WTC11 (cell line): Measurements from ENCODE around the gene TBL1X. TPM values are rescaled to one million over a fixed set of nuclear protein-coding genes. Genes with fewer than 3 reads are reported as not detected.

Experiments
- ATAC-seq: fragments of 200-7000 bp; cut with Tn5 transposase; 2 replicates; pipeline ENCODE4 v1.10.0; 2021; ENCODE audit warnings: mild to moderate bottlenecking, moderate library complexity
- CTCF ChIA-PET: fragments of 300-600 bp; sonication (Branson Sonifier 250); formaldehyde crosslinking; loops from one replicate; lab custom pipeline; 2021; ENCODE audit warnings: antibody characterized with exemption; lab: Charles Lee
- POLR2A ChIA-PET: fragments of 350-600 bp; sonication (Branson Sonifier 250); formaldehyde crosslinking; loops from one replicate; lab custom pipeline; 2021; ENCODE audit warnings: antibody characterized with exemption; lab: Charles Lee
- DNase-seq: peaks from one replicate; pipeline ENCODE4 v3.0.0; 2021; ENCODE audit warnings: low spot score
- H3K27ac Mint-ChIP-seq: 2 replicates; pipeline ENCODE4 v1.8.0; 2021; ENCODE audit warnings: mixed read lengths
- H3K27me3 Mint-ChIP-seq: 2 replicates; pipeline ENCODE4 v1.8.0; 2021; ENCODE audit warnings: low read depth, mild to moderate bottlenecking, moderate library complexity, mixed read lengths
- H3K36me3 Mint-ChIP-seq: 2 replicates; pipeline ENCODE4 v1.8.0; 2021; ENCODE audit warnings: mixed read lengths
- H3K4me1 Mint-ChIP-seq: 2 replicates; pipeline ENCODE4 v1.8.0; 2022; ENCODE audit warnings: mixed read lengths
- H3K4me3 Mint-ChIP-seq: 2 replicates; pipeline ENCODE4 v1.8.0; 2021; ENCODE audit warnings: mild to moderate bottlenecking, moderate library complexity, mixed read lengths
- H3K9me3 Mint-ChIP-seq: 2 replicates; pipeline ENCODE4 v1.8.0; 2021; ENCODE audit warnings: mixed read lengths
- CREB1 ChIP-seq: sonication (generic); formaldehyde crosslinking; IDR thresholded peaks from 2 replicates; pipeline ENCODE4 v1.8.0; 2023; ENCODE audit warnings: mild to moderate bottlenecking, missing genetic modification reagents
- CREM ChIP-seq: sonication (generic); formaldehyde crosslinking; IDR thresholded peaks from 2 replicates; pipeline ENCODE4 v1.8.1; 2022; ENCODE audit warnings: mild to moderate bottlenecking, missing genetic modification reagents, moderate library complexity
- ELF4 ChIP-seq: sonication (generic); formaldehyde crosslinking; IDR thresholded peaks from 2 replicates; pipeline ENCODE4 v1.8.1; 2022; ENCODE audit warnings: low read depth, mild to moderate bottlenecking, moderate library complexity, missing genetic modification reagents
- GABPB1 ChIP-seq: sonication (generic); formaldehyde crosslinking; IDR thresholded peaks from 2 replicates; pipeline ENCODE4 v1.8.1; 2023; ENCODE audit warnings: mild to moderate bottlenecking, missing genetic modification reagents
- HMGA2 ChIP-seq: fragments of 250-450 bp; sonication (Bioruptor Pico); IDR thresholded peaks from 2 replicates; pipeline ENCODE4 v1.4.0; 2021; ENCODE audit warnings: mild to moderate bottlenecking, moderate library complexity
- NFE2L1 ChIP-seq: sonication (generic); formaldehyde crosslinking; IDR thresholded peaks from 2 replicates; pipeline ENCODE4 v1.8.1; 2023; ENCODE audit warnings: missing genetic modification reagents
- NR3C1 ChIP-seq: sonication (generic); formaldehyde crosslinking; conservative IDR thresholded peaks from 2 replicates; pipeline ENCODE4 v1.8.1; 2023; ENCODE audit warnings: low read depth, mild to moderate bottlenecking, missing genetic modification reagents
- RORB ChIP-seq: fragments of 250-450 bp; sonication (Bioruptor Pico); IDR thresholded peaks from 2 replicates; pipeline ENCODE4 v1.9.0; 2021; ENCODE audit warnings: mild to moderate bottlenecking
- TCF7 ChIP-seq: sonication (generic); formaldehyde crosslinking; IDR thresholded peaks from 2 replicates; pipeline ENCODE4 v1.8.0; 2022; ENCODE audit warnings: mild to moderate bottlenecking, low read depth, missing genetic modification reagents, moderate library complexity
- ZBTB21 ChIP-seq: sonication (generic); formaldehyde crosslinking; IDR thresholded peaks from 2 replicates; pipeline ENCODE4 v1.8.1; 2023; ENCODE audit warnings: mild to moderate bottlenecking, missing genetic modification reagents, borderline replicate concordance
- ZNF121 ChIP-seq: sonication (generic); formaldehyde crosslinking; IDR thresholded peaks from 2 replicates; pipeline ENCODE4 v1.8.0; 2023; ENCODE audit warnings: missing genetic modification reagents
- total RNA-seq: library from RNA; stranded (reverse); gene quantifications from 3 replicates; pipeline ENCODE4 v1.2.3, GENCODE V29; 2021
- TF ChIP-seq, protein P1 (sequence below): sonication (generic); formaldehyde crosslinking; IDR thresholded peaks from 2 replicates; pipeline ENCODE4 v1.8.1; 2023; ENCODE audit warnings: mild to moderate bottlenecking, missing genetic modification reagents
- TF ChIP-seq, protein P2 (sequence below): sonication (generic); formaldehyde crosslinking; IDR thresholded peaks from 2 replicates; pipeline ENCODE4 v1.8.1; 2023; ENCODE audit warnings: mild to moderate bottlenecking, missing genetic modification reagents
- TF ChIP-seq, protein P3 (sequence below): fragments of 250-450 bp; sonication (Bioruptor Pico); conservative IDR thresholded peaks from 2 replicates; pipeline ENCODE4 v1.9.0; 2021; ENCODE audit warnings: mild to moderate bottlenecking
- TF ChIP-seq, protein P4 (sequence below): sonication (generic); formaldehyde crosslinking; IDR thresholded peaks from 2 replicates; pipeline ENCODE4 v1.8.0; 2022; ENCODE audit warnings: mild to moderate bottlenecking, missing genetic modification reagents
- TF ChIP-seq, protein P5 (sequence below): fragments of 200-600 bp; IDR thresholded peaks from 2 replicates; pipeline ENCODE4 v1.8.0; 2022; ENCODE audit warnings: antibody characterized with exemption
- TF ChIP-seq, protein P6 (sequence below): sonication (generic); formaldehyde crosslinking; IDR thresholded peaks from 2 replicates; pipeline ENCODE4 v1.8.0; 2023; ENCODE audit warnings: mild to moderate bottlenecking, missing genetic modification reagents

TBL1X gene
- total RNA-seq, 1 experiment from 2014 or later = 27.7 TPM

DNA sequence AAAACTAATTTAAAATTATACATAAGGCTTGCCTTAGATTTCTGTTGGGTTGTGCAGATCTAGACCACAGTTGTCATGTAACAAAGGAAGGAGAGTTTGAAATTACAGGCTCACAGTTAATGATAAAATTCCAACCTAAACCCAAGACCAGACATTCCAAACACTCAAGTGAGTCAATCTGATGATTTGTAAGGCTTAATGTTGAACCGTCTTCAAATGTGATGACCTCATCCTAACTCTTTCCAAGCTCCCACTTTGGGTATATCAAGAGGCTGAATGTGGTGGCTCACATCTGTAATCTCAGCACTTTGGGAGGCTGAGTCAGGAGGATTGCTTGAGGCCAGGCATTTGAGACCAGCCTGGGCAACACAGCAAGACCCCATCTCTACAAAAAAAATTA lies 149.2 kb downstream of the TBL1X start:
- ATAC-seq = no peak
- Mint-ChIP-seq H3K4me1 (peaks cover 31% of the 10 kb centered on the region), H3K36me3 (no peaks in the 10 kb centered on the region), H3K4me3 (no peak overlapping the region), H3K9me3 (no peaks in the 10 kb centered on the region), H3K27me3 (no peaks in the 10 kb centered on the region), H3K27ac (no peak overlapping the region)
- peak; percentile 27; the same call in 1 of the 2 replicates for TF ChIP-seq ZNF121 (CRISPR knock-in tag)
- TF ChIP-seq, protein P1, sequence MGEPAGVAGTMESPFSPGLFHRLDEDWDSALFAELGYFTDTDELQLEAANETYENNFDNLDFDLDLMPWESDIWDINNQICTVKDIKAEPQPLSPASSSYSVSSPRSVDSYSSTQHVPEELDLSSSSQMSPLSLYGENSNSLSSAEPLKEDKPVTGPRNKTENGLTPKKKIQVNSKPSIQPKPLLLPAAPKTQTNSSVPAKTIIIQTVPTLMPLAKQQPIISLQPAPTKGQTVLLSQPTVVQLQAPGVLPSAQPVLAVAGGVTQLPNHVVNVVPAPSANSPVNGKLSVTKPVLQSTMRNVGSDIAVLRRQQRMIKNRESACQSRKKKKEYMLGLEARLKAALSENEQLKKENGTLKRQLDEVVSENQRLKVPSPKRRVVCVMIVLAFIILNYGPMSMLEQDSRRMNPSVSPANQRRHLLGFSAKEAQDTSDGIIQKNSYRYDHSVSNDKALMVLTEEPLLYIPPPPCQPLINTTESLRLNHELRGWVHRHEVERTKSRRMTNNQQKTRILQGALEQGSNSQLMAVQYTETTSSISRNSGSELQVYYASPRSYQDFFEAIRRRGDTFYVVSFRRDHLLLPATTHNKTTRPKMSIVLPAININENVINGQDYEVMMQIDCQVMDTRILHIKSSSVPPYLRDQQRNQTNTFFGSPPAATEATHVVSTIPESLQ (CRISPR knock-in tag) = no peak
- CTCF ChIA-PET = no interaction called here
- POLR2A ChIA-PET = no interaction called here
- DNase-seq = no peak

DNA sequence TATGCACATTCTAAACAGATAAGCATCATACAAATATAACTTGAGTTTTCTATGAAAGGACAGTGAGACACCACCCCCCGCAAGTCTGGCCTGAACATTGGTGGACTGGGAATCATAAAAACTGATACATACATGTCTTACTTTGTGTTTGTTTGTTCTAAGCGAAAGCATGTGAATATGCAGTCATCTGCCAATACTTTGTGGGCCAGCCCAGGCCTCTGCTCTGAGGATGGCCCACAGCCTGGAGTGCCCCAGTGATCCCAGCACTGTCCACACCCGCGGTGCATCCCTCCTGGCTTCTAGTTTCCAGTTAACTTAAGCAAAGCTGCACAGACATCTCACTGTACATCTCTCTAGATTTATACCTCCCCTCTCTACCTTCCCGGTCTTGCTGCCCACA lies 154.3 kb downstream of the TBL1X start:
- no peak overlapping the region for H3K4me3 Mint-ChIP-seq
- no peaks in the 10 kb centered on the region for H3K9me3 Mint-ChIP-seq
- POLR2A ChIA-PET = no interaction called here
- no peaks in the 10 kb centered on the region for H3K36me3 Mint-ChIP-seq
- TF ChIP-seq, protein P2, sequence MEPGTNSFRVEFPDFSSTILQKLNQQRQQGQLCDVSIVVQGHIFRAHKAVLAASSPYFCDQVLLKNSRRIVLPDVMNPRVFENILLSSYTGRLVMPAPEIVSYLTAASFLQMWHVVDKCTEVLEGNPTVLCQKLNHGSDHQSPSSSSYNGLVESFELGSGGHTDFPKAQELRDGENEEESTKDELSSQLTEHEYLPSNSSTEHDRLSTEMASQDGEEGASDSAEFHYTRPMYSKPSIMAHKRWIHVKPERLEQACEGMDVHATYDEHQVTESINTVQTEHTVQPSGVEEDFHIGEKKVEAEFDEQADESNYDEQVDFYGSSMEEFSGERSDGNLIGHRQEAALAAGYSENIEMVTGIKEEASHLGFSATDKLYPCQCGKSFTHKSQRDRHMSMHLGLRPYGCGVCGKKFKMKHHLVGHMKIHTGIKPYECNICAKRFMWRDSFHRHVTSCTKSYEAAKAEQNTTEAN (CRISPR knock-in tag) = no peak
- TF ChIP-seq NFE2L1 (CRISPR knock-in tag) = no peak
- no peak for TF ChIP-seq HMGA2
- TF ChIP-seq ELF4 (CRISPR knock-in tag) = no peak
- no peak for TF ChIP-seq ZBTB21 (CRISPR knock-in tag)
- TF ChIP-seq, protein P3, sequence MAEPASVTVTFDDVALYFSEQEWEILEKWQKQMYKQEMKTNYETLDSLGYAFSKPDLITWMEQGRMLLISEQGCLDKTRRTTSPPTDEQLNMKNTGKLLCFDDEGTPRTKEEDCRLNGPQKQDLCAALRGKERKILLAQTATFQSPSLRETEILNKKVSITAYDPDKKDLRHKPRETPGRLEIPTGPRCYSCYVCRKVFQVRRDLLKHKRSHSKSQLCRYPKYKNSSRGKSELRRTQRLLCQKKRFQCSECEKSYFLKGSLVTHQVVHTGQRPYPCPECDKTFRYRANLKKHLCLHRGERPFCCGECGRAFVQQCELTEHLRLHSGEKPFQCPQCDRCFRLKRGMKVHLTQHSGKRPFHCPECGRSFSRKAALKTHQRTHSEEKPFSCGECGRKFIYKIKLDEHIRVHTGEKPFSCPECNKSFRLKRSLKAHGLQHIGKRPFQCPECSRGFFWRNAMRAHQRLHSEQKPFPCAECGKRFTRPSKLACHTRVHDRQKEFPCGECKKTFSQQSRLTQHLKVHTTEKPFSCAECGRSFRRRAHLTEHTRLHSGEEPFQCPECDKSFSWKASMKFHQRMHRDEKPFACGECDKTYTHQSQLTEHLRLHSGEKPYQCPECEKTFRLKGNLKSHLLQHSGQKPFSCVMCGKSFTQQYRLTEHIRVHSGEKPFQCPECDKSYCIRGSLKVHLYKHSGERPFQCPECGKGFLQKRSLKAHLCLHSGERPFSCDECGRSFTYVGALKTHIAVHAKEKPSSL = no peak
- TF ChIP-seq TCF7 (CRISPR knock-in tag) = no peak
- TF ChIP-seq CREB1 (CRISPR knock-in tag) = no peak
- TF ChIP-seq RORB (CRISPR knock-in tag) = no peak
- TF ChIP-seq NR3C1 = no peak
- TF ChIP-seq, protein P4, sequence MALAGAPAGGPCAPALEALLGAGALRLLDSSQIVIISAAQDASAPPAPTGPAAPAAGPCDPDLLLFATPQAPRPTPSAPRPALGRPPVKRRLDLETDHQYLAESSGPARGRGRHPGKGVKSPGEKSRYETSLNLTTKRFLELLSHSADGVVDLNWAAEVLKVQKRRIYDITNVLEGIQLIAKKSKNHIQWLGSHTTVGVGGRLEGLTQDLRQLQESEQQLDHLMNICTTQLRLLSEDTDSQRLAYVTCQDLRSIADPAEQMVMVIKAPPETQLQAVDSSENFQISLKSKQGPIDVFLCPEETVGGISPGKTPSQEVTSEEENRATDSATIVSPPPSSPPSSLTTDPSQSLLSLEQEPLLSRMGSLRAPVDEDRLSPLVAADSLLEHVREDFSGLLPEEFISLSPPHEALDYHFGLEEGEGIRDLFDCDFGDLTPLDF (CRISPR knock-in tag) = no peak
- TF ChIP-seq, protein P5, sequence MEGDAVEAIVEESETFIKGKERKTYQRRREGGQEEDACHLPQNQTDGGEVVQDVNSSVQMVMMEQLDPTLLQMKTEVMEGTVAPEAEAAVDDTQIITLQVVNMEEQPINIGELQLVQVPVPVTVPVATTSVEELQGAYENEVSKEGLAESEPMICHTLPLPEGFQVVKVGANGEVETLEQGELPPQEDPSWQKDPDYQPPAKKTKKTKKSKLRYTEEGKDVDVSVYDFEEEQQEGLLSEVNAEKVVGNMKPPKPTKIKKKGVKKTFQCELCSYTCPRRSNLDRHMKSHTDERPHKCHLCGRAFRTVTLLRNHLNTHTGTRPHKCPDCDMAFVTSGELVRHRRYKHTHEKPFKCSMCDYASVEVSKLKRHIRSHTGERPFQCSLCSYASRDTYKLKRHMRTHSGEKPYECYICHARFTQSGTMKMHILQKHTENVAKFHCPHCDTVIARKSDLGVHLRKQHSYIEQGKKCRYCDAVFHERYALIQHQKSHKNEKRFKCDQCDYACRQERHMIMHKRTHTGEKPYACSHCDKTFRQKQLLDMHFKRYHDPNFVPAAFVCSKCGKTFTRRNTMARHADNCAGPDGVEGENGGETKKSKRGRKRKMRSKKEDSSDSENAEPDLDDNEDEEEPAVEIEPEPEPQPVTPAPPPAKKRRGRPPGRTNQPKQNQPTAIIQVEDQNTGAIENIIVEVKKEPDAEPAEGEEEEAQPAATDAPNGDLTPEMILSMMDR = no peak
- TF ChIP-seq GABPB1 (CRISPR knock-in tag) = no peak
- TF ChIP-seq CREM = no peak
- TF ChIP-seq, protein P6, sequence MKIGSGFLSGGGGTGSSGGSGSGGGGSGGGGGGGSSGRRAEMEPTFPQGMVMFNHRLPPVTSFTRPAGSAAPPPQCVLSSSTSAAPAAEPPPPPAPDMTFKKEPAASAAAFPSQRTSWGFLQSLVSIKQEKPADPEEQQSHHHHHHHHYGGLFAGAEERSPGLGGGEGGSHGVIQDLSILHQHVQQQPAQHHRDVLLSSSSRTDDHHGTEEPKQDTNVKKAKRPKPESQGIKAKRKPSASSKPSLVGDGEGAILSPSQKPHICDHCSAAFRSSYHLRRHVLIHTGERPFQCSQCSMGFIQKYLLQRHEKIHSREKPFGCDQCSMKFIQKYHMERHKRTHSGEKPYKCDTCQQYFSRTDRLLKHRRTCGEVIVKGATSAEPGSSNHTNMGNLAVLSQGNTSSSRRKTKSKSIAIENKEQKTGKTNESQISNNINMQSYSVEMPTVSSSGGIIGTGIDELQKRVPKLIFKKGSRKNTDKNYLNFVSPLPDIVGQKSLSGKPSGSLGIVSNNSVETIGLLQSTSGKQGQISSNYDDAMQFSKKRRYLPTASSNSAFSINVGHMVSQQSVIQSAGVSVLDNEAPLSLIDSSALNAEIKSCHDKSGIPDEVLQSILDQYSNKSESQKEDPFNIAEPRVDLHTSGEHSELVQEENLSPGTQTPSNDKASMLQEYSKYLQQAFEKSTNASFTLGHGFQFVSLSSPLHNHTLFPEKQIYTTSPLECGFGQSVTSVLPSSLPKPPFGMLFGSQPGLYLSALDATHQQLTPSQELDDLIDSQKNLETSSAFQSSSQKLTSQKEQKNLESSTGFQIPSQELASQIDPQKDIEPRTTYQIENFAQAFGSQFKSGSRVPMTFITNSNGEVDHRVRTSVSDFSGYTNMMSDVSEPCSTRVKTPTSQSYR (CRISPR knock-in tag) = no peak
- TF ChIP-seq, all 79 proteins: peak for 0
- DNase-seq (no peak), ATAC-seq (no peak)
- peaks cover 18% of the 10 kb centered on the region for H3K4me1 Mint-ChIP-seq
- H3K27me3 Mint-ChIP-seq = no peaks in the 10 kb centered on the region
- CTCF ChIA-PET = no interaction called here
- H3K27ac Mint-ChIP-seq = no peak overlapping the region
